COLO668 (cell line): Measurements from ENCODE around the gene SIK2.

ENCODE experiments used
- DNase-seq: peaks from one replicate; lab custom pipeline; 2025; ENCODE audit not compliant: unreplicated experiment; lab: John Stamatoyannopoulos, UW

Gene SIK2

GRCh38 chr11:111727431-111727830 is 125.2 kb downstream of the SIK2 start:
- DNase-seq = no peak

- peak; percentile 55 for DNase-seq
These were observed 127.0 kb downstream of the SIK2 start for GRCh38 chr11:111729071-111729830.

GRCh38 chr11:111729831-111730311 is 127.6 kb downstream of the SIK2 start:
- no peak for DNase-seq

DNA sequence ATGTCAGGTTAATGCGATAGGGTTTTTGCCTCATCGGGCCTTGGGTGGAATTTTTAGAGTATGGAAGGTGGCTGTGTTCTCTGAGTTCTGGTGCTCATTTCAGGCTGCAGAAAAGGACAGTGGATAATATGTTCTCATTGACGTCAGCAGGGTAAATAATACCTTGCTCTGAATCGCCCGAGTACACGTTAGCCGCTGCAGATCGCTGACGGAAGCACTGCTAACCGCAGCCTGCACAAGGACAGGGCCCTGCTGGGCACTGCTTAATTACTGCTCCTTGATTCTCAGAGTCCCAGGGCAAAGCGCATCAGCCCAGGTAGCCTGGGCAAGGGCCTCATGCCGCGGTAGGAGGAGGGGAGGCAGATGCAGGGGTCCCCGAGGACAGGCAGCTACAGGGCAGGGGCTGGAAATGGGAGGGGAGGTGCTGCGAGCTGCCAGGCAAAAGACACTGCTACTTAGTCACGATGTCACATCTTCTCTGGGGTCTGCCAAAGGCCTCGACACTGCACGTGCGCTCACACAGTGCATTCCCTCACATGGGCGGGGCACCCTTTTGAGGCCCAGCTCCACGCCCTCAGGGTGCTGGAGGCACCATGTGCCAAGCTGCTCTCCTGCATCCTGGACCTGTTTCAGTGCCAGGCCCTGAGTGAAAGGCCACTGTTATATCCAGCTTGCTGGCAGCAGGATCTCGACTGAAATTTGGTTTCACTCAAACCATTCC is 128.8 kb downstream of the SIK2 start:
- DNase-seq = peak; percentile 79

DNA sequence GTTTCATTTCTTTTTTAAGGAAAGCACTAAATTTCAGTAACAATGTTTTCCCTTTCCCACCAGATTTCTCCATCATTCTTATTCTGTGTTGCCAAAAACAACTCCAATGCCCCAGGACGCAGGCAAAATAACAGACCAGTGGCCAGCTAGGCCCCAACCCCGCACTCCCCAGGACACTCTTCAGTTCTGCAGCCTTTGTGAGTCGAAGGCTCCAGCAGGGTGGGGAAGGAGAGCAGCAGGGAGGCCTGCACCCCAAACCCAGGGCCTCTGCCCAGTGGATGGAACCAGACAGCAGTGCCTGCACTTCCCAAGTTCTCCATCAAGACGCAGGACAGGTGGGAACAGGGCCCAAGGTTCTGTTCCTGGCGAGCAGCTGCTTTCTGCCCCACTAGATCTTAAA is 129.6 kb downstream of the SIK2 start:
- no peak for DNase-seq

- no peak for DNase-seq
These were observed 130.8 kb downstream of the SIK2 start for GRCh38 chr11:111733016-111733415.

DNA sequence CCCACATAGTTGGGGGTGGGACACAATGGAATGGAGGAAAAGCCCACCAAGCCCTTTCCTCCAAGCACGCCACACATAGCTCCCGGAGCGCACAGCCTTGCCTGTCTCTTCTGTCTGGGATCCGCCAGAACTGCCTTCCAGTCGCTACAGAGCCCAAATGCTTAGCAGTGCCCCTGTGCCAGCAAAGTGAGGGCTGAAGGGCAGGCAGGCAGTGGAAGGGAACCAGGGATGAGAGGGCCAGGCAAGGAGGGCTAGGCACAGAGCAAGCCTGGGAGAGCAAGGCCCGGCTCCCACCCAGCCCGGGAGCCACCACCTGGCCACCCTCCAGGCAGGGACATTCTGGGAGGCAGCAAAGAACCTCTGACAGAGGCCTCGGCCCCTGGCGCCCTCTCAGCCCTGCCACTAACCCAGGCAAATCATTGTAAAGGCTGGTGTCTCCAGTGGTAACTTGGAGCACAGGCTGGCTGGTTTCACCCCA is 131.4 kb downstream of the SIK2 start:
- DNase-seq = no peak

- no peak for DNase-seq
These were observed 132.1 kb downstream of the SIK2 start for GRCh38 chr11:111734101-111734953.

GRCh38 chr11:111734954-111735261 is 132.7 kb downstream of the SIK2 start:
- no peak for DNase-seq

DNA sequence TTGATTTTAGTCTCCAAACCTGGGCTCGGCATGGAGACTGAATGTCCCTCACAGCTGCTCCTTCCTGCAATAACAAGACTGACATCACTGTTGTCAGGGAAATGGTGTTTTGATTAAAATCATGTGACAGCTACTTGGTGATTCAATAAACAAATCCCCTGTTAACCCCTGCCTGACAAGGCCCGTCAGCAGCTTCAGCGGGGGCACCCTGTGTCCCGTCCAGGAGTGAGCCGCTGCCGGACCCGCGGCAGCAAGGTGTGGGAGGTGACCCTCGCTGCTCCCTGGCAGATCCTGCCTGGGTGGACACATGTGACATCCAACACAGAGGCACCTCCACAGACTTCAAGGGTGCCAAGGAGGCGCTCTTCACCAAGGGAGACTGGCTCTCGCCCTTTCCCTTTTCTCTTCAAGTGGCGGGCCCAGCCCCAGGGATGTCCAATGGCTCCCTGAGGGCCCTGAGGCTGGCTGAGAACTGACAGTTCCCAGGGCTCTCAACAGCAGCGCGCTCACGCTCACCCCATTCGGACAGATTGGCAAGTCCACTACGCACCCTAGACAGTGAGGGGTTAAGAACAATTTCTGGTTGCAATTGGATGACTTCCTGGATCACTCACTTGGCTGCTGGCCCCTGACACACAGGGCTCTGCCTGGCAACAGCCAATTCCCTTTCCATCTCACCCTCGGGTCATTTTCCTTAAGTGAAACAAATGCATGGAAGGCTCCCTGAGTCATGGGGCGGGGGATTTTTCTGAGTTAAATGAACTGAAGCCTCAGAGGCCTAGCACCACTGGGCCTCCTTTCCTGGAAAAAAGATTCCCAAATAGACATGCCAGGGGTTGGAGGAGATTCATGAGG is 133.2 kb downstream of the SIK2 start:
- DNase-seq = peak; percentile 58

DNA sequence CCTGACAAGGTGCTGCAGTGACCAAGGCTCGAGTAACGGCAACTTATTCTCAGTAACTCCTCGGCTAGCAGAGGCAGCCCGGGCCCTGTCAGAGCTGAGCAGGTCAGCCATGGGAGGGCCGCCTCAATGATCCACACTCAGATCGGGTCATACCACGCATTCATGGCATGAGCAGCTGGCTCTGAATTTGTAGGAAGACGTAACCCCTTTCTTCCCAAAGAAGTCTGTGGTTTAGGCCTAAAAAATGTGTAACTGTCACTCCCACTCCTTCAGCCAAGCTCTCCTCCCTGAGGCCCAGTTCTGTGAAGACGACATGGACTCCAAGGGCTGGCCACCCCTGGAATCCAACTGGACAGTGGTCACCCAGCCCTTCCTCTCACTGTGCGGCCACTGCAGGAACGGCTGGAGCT is 133.9 kb downstream of the SIK2 start:
- DNase-seq = no peak

- no peak for DNase-seq
These were observed 134.6 kb downstream of the SIK2 start for GRCh38 chr11:111736621-111737443.

DNA sequence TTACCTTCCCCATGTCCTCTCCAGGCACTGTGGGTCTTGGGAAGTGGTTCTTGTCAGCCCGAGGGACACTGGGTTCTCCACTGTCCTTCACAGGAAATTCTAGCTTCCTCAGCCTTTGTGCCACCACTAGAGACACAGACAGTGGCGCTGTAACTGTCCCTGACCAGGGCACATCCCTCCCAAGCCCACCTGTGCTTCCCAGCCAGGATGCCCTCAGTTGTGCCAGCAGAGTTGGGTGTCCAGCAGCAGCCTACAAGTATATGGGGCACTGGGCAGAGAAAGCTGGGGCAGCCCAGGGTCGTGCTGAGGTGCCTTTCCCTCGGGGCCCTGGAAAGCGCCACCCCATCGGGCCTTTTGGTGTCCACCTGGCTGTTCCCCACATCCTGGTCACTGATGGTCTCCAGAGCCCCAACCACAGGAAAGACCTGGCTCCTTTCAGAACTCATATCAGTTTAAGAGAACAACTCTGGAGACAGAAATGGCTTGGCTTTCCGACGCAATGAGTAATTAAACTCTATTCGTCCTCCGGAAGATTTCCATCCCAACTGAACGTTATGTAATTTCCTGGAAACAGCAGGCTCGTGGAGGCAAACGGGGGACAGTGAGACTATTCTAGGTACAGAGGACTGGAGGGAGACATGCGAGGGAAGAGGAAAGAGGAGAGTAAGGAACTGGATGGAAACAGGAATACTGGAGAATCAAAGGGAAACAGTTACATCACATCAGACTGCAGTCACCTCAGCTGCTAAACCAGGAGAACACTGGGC is 135.4 kb downstream of the SIK2 start:
- DNase-seq = no peak

GRCh38 chr11:111739299-111739698 is 137.1 kb downstream of the SIK2 start:
- DNase-seq = no peak

DNA sequence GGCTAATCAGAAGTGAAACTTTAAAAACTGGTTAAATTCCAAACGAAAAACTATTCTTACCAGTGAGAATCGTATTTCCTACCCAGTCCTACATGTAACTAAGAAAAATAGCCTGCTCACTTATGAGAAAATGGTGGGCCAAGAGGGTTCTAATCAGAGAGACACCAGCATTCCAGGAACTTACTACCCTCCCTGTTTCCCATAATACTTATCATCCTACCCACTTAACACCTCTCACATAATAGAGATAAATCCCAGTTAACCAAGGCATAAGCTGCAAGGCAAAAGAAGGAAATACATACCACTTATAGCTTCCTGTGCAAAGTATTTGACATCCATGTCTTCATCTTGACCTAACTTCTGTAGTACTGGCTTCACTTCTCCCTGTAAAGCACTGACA is 139.5 kb downstream of the SIK2 start:
- DNase-seq = no peak

DNA sequence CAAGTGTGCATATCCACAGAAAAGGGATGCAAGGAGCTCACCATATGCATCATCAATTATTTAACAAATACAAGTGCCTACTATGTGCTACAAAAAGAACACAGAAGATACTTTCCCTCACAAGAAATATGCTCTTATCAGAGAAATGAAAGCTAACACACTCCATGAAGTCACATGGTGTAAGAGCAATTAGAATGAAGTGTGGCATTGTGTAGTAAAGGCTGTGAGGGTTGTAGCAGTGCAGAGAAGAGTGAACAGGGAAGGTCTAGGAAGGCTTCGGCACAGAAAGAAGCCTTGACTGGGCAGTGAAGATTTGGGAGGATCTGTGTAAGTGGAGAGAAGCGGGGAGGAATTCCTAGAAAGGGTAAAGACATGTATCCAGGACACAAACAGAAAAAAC is 141.5 kb downstream of the SIK2 start:
- DNase-seq = no peak

DNA sequence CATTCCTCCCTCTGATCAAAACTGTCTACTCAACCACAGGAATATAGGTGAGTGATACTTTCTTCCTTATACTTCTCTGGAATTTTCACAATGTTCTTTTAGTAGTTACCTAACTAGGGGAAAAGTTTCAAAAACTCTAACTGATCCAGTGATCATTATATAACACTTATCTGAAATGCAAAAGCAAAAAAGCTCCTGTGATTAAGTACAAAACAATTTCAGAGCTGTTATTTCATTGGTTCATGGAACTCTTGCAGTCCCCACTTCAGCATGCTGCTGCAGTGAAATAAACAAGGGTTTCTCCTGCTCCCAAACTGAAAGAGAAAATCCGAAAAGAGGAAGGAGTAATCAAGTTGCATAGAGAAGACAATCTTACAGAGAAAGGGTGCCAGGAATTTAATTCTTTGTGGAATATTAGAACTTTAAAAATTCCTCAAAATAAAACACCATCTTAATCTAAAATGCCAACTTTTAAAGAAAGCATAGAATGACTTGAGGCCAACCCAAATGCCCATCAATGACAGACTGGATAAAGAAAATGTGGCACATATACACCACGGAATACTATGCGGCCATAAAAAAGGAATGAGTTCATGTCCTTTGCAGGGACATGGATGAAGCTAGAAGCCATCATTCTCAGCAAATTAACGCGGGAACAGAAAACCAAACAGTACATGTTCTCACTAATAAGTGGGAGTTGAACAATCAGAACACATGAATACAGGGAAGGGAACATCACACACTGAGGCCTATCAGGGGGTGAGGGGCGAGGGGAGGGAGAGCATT is 143.7 kb downstream of the SIK2 start:
- DNase-seq = no peak
